NCI-H187 (cell line): ENCODE measurements around the gene MYPOP.
A peak's percentile ranks its signal among the peaks of the same experiment; 100 is the strongest.
"Not testable (repeated sequence)": the region's sequence is repeated elsewhere in the genome, so short reads cannot be mapped to it uniquely, and the experiment has no call there.

ENCODE experiments used
- DNase-seq, 2 experiments: peaks; one replicate each; lab custom pipeline; 2025; lab: John Stamatoyannopoulos, UW

Gene MYPOP

GRCh38 chr19:45908956-45909355, 6.5 kb upstream of the MYPOP start:
- DNase-seq = no peak

- DNase-seq = no peak
Observed at GRCh38 chr19:45906221-45906620, 3.8 kb upstream of the MYPOP start.

- DNase-seq = no peak
Observed at GRCh38 chr19:45905011-45905410, 2.6 kb upstream of the MYPOP start.

GRCh38 chr19:45902651-45903625, 525 bp upstream of the MYPOP start:
- peak; percentile 96 to 98 for DNase-seq

- DNase-seq = no peak
Observed at GRCh38 chr19:45901432-45901911, 941 bp downstream of the MYPOP start.

- DNase-seq = no peak
Observed at GRCh38 chr19:45900738-45901431, 1.5 kb downstream of the MYPOP start.

- DNase-seq = no peak
Observed at GRCh38 chr19:45899919-45900589, 2.4 kb downstream of the MYPOP start.

- DNase-seq = no peak
Observed at GRCh38 chr19:45899253-45899652, 3.2 kb downstream of the MYPOP start.

- no peak for DNase-seq
Observed at GRCh38 chr19:45897261-45897812, 5.1 kb downstream of the MYPOP start.

GRCh38 chr19:45895983-45896599, 6.3 kb downstream of the MYPOP start:
- DNase-seq = not testable (repeated sequence)

- no peak for DNase-seq
Observed at GRCh38 chr19:45895519-45895972, 6.9 kb downstream of the MYPOP start.

GRCh38 chr19:45890877-45891276, 11.5 kb downstream of the MYPOP start:
- DNase-seq = no peak

- DNase-seq = no peak
Observed at GRCh38 chr19:45889210-45889885, 13.1 kb downstream of the MYPOP start.

GRCh38 chr19:45887200-45887710, 15.2 kb downstream of the MYPOP start:
- DNase-seq = no peak

GRCh38 chr19:45886427-45887199, 15.8 kb downstream of the MYPOP start:
- peak; percentile 78 to 83 for DNase-seq

- DNase-seq = peak; percentile 83 to 84
Observed at GRCh38 chr19:45885556-45886426, 16.6 kb downstream of the MYPOP start, which contains the start of gene IRF2BP1. TSS of gene IRF2BP1 (minus strand) at chr19:45886141. CDS start at chr19:45885774, 367 bp downstream.

- no peak for DNase-seq
Observed at GRCh38 chr19:45884682-45885555, 17.5 kb downstream of the MYPOP start.
